C4-2B (cell line): ENCODE results near the gene DHRS11.

Experiments used
- CTCF ChIP-seq: fragments of 450-650 bp; conservative IDR thresholded peaks from 2 replicates; pipeline ENCODE4 v1.5.1; 2017; ENCODE audit warnings: mild to moderate bottlenecking
- ZFX ChIP-seq: fragments of 450-650 bp; IDR thresholded peaks from 2 replicates; pipeline ENCODE4 v1.6.1; 2017

GRCh38 chr17:36600936-36601302 lies 9.2 kb downstream of the DHRS11 start:
- TF ChIP-seq CTCF (no peak), ZFX (no peak)
